Measurements from ENCODE around the gene RDH14. TPM values are rescaled to one million over a fixed set of nuclear protein-coding genes. Genes with fewer than 3 reads are reported as not detected.

RDH14 gene
- 17.3 and 22.3 TPM in 2 replicates for total RNA-seq

GRCh38 chr2:18560031-18560796 is at the start of gene RDH14:
RDH14 (minus strand) TSS chr2:18560653; CDS start chr2:18560572, 81 bp downstream.

GRCh38 chr2:18589354-18589753 is 28.9 kb upstream of the RDH14 start, which contains the start of gene NT5C1B:
NT5C1B (minus strand) TSS chr2:18589569; CDS start chr2:18589468, 101 bp downstream.

Small RNA genes within 50 kb of the gene (small RNA-seq; reads per million reads assigned to genes)
- not detected for gene RNU6-1215P

Other genes with a start within 250 kb of the RDH14 start
- gene NT5C1B, start 28.9 kb upstream of the RDH14 start, total RNA-seq: not detected in 2 replicates